ENCODE results near the gene IKZF5.

DNA sequence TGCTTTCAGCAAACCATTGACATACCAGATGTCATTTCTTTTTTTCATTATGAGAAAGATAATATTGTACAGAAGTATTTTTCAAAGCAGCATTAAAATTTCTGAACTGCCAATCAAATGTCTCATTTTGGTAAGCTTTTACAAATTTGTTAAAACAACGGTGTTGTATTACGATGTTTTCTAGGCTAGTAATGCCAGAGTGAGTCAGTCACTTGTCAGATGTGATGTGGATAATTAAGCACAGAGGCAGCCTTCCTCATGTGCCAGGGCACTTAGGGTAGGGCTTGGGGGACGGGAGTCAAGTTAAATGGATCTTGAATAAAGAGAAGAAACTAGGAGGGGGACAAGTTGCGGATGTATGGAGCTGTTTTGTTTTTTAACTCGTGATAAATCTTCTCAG lies 18.3 kb downstream of the IKZF5 start:
- TF ChIP-seq POLR2A (IDR thresholded peaks at IDR 0.05; ENCODE audit: low read depth, low read length) (no peak), TAF1 (IDR thresholded peaks at IDR 0.05; ENCODE audit: borderline replicate concordance, low read depth, low read length) (no peak)
